ENCODE measurements around the gene PANK1. TPM values are rescaled to one million over a fixed set of nuclear protein-coding genes. Genes with fewer than 3 reads are reported as not detected.
A peak's percentile ranks its signal among the peaks of the same experiment; 100 is the strongest.

PANK1 gene
- total and polyA plus RNA-seq, 2 experiments from 2014 or later, result 21.6 to 55.5 TPM

DNA sequence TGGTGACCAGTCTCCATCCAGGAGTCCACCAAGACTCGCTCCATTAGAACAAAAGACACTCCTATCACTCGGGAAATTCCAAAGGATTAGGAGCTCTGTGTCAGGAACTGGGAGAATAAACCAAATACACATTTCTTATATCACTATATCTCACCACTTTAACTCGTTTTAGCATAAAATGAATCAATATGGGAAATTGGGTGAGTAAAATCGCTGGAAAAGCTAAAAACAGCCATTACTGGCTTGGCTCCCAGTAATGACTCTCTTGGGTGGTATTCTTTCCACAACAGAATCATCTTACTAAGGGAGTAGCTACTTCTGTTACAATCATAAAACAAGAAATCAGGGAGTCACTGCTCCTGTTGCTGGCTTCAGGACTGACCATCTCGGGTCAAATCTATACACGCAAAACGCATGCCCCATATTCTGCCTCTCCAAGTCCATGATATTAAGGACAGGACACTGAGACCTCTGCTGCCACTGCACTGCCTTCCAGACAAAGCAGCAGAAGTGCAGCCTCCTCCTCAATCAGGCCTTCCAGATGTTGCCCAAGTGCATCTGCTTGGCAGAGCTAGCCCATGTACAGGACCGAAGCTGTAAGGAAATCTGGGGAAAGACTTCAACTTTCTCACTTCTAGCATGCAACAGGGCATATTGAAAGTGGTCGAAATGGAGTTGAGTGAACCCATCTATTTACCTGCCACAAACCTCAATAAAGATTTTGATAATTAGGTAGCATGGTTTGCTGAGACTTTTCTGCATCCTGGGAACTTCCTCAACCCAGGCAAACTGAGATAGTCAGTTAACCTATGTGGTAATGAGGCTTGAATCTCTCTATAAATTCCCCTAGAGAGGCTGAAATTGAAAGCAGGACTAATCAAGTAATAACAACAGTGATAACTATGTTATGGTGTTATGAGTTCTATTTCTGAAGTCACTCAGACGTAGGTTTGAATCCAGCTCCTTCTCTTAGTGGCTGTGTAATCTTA is 14.4 kb upstream of the PANK1 start:
- DNase-seq (ENCODE audit: low spot score), result no peak
- 89% methylated on average over 10 of the region's 10 CpGs for WGBS (ENCODE audit: low lambda C conversion rate, missing lambda C conversion rate)
- H3K4me1 ChIP-seq (ENCODE audit: insufficient read depth), result no peaks in the 10 kb centered on the region
- no peak overlapping the region for H3K4me3 ChIP-seq
- no peak overlapping the region for H3K27ac ChIP-seq
- H2AFZ ChIP-seq, result no peak overlapping the region
- TF ChIP-seq EZH2 (IDR thresholded peaks at IDR 0.05; ENCODE audit: borderline replicate concordance), result no peak
- TF ChIP-seq, protein P1, sequence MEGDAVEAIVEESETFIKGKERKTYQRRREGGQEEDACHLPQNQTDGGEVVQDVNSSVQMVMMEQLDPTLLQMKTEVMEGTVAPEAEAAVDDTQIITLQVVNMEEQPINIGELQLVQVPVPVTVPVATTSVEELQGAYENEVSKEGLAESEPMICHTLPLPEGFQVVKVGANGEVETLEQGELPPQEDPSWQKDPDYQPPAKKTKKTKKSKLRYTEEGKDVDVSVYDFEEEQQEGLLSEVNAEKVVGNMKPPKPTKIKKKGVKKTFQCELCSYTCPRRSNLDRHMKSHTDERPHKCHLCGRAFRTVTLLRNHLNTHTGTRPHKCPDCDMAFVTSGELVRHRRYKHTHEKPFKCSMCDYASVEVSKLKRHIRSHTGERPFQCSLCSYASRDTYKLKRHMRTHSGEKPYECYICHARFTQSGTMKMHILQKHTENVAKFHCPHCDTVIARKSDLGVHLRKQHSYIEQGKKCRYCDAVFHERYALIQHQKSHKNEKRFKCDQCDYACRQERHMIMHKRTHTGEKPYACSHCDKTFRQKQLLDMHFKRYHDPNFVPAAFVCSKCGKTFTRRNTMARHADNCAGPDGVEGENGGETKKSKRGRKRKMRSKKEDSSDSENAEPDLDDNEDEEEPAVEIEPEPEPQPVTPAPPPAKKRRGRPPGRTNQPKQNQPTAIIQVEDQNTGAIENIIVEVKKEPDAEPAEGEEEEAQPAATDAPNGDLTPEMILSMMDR (IDR thresholded peaks at IDR 0.05; ENCODE audit: poor library complexity), result no peak
- TF ChIP-seq EZH2phosphoT487 (IDR thresholded peaks at IDR 0.05; ENCODE audit: low read depth, severe bottlenecking, unreplicated experiment), result no peak
- H3K4me2 ChIP-seq, result no peak overlapping the region
- no peaks in the 10 kb centered on the region for H3K9me2 ChIP-seq (replicated peaks; ENCODE audit: insufficient read depth)
- no peaks in the 10 kb centered on the region for H3K79me2 ChIP-seq
- no peaks in the 10 kb centered on the region for H4K20me1 ChIP-seq (ENCODE audit: insufficient read depth, poor library complexity, severe bottlenecking)
- H3K27me3 ChIP-seq, result no peaks in the 10 kb centered on the region
- H3K36me3 ChIP-seq (replicated peaks; ENCODE audit: insufficient read depth, low read depth), result no peaks in the 10 kb centered on the region
- no peaks in the 10 kb centered on the region for H3K9me3 ChIP-seq (ENCODE audit: low read depth)

DNA sequence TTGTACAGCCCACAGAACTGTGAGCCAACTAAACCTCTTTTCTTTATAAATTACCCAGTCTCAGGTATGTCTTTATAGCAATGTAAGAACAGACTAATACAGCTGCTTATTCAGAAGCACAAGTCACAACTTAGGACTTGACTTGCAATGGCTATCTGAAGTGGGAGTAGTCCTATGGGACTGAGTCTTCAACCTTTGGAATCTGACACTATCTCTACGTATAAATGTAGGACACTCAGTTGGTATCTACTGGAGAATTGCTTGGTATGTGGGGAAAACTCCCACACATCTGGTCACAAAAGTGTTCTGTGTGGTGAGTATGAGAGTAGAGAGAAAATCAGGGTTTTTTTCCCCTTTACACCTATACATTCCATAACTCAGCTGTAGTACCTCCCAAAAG is 12.3 kb upstream of the PANK1 start:
- H3K4me1 ChIP-seq (ENCODE audit: insufficient read depth), result no peaks in the 10 kb centered on the region
- H2AFZ ChIP-seq, result no peak overlapping the region
- H3K4me3 ChIP-seq, result no peak overlapping the region
- no peaks in the 10 kb centered on the region for H3K27me3 ChIP-seq
- H3K9me2 ChIP-seq (replicated peaks; ENCODE audit: insufficient read depth), result no peaks in the 10 kb centered on the region
- DNase-seq (ENCODE audit: low spot score), result no peak
- no peak overlapping the region for H3K4me2 ChIP-seq
- no peaks in the 10 kb centered on the region for H4K20me1 ChIP-seq (ENCODE audit: insufficient read depth, poor library complexity, severe bottlenecking)
- no peaks in the 10 kb centered on the region for H3K79me2 ChIP-seq
- no peaks in the 10 kb centered on the region for H3K36me3 ChIP-seq (replicated peaks; ENCODE audit: insufficient read depth, low read depth)
- TF ChIP-seq, protein P1 (IDR thresholded peaks at IDR 0.05; ENCODE audit: poor library complexity), result no peak
- no peak for TF ChIP-seq EZH2phosphoT487 (IDR thresholded peaks at IDR 0.05; ENCODE audit: low read depth, severe bottlenecking, unreplicated experiment)
- no peak for TF ChIP-seq EZH2 (IDR thresholded peaks at IDR 0.05; ENCODE audit: borderline replicate concordance)
- H3K9me3 ChIP-seq (ENCODE audit: low read depth), result no peaks in the 10 kb centered on the region
- 79% methylated on average over 1 of the region's 1 CpG for WGBS (ENCODE audit: low lambda C conversion rate, missing lambda C conversion rate)
- H3K27ac ChIP-seq, result peak overlapping the region; percentile 13

DNA sequence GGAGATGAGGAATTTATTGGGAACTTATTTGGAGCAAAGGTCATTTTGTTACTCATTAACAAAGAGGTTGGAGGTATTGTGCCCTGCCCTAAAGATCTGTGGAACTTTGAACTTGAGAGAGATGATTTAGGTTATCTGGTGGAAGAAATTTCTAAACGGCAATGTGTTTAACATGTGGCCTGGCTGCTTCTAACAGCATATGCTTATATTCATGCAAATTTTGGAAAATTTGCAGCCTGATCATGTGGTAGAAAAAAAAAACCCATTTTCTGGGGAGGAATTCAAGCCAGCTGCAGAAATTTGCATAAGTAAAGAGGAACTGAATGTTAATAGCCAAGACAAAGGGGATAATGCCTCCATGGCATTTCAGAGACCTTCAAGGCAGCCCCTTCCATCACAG is 10.7 kb upstream of the PANK1 start:
- Histone ChIP-seq H3K4me2 (no peak overlapping the region), H3K79me2 (no peaks in the 10 kb centered on the region), H3K27ac (peak overlapping the region; percentile 65), H3K4me1 (ENCODE audit: insufficient read depth) (no peaks in the 10 kb centered on the region), H4K20me1 (ENCODE audit: insufficient read depth, poor library complexity, severe bottlenecking) (no peaks in the 10 kb centered on the region), H3K9me3 (ENCODE audit: low read depth) (no peaks in the 10 kb centered on the region), H3K36me3 (replicated peaks; ENCODE audit: insufficient read depth, low read depth) (no peaks in the 10 kb centered on the region), H3K27me3 (no peaks in the 10 kb centered on the region), H3K9me2 (replicated peaks; ENCODE audit: insufficient read depth) (no peaks in the 10 kb centered on the region), H2AFZ (no peak overlapping the region), H3K4me3 (no peak overlapping the region)
- TF ChIP-seq, protein P1 (IDR thresholded peaks at IDR 0.05; ENCODE audit: poor library complexity), result no peak
- WGBS (ENCODE audit: low lambda C conversion rate, missing lambda C conversion rate), result 47% methylated on average over 1 of the region's 1 CpG
- DNase-seq (ENCODE audit: low spot score), result no peak
